Glomerular visceral epithelial cell (primary cell): Measurements from ENCODE around the gene CAMTA1.
A peak's percentile ranks its signal among the peaks of the same experiment; 100 is the strongest.

Source experiments
- DNase-seq: peaks from one replicate; pipeline ENCODE4 v3.0.0-alpha.2; 2016; ENCODE audit errors: extremely low spot score

CAMTA1 gene

GRCh38 chr1:7531562-7532340, 746.5 kb downstream of the CAMTA1 start:
- DNase-seq: no peak

GRCh38 chr1:7533006-7533405, 747.8 kb downstream of the CAMTA1 start:
- no peak for DNase-seq

- DNase-seq: no peak
These were observed 749.0 kb downstream of the CAMTA1 start for GRCh38 chr1:7534061-7534825.

- no peak for DNase-seq
These were observed 749.8 kb downstream of the CAMTA1 start for GRCh38 chr1:7535016-7535415.

DNA sequence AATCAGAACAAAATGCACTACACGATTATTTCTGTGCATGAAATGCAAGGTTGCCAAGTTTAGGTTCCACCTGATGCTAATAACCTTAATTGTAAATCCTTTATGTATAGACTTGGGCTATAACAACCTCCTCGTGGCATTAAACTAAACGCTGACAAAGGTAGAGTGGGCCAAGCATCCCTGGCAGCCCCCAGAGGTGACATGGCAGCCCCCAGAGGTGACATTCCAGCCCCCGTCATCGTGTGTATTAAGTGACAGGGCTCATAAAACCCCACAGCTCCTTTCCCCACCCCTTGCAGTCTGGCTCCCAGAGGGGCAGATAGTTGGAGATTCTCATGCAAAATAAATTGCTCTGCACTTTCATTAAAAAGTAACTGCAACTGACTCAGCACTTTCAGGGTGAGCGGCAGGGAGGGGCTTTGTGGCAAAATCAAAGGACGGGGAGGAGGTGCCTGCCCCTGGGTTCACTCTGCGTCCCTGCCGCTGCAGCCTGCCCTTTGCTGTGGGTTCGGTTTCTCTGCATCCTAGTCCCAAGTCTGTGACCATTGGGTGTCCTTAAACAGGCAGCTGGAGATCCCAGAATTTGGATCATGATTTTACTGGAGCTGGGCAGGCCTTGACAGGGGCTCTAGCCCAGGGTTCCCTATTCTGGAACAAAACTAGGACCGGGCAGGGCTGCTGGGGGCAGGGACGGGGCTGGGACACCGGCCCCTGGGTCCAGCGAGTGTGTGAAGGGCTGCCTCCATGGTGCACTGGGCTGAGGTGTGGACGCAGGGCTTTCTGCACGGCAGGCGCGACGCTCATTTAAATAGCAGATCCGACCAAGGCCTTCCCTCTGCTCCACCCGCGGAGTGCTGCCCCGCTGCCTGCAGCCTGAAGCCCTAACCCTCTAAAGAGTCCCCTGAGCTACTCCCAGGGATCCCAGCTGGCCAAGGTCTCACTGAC, 751.0 kb downstream of the CAMTA1 start:
- DNase-seq: no peak

GRCh38 chr1:7536891-7537591, 751.8 kb downstream of the CAMTA1 start:
- DNase-seq: no peak

DNA sequence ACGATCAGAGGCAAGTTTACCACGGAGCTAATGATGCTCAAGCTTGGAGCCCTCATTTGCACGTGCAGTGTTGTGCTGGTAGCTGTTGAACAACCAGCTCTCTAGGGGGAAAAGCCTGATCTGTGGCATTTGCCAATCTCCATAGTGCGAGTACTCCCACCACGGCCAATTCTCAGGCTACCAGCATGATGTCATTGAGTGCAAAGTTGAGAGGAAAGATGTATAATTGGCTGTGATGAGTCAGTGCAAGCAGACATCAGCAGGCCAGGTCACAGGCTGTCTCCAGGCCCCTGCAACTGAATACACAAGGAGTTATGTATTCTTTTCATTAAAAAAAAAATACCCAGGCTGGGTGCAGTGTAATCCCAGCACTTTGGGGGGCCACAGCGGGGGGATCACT, 752.8 kb downstream of the CAMTA1 start:
- no peak for DNase-seq

DNA sequence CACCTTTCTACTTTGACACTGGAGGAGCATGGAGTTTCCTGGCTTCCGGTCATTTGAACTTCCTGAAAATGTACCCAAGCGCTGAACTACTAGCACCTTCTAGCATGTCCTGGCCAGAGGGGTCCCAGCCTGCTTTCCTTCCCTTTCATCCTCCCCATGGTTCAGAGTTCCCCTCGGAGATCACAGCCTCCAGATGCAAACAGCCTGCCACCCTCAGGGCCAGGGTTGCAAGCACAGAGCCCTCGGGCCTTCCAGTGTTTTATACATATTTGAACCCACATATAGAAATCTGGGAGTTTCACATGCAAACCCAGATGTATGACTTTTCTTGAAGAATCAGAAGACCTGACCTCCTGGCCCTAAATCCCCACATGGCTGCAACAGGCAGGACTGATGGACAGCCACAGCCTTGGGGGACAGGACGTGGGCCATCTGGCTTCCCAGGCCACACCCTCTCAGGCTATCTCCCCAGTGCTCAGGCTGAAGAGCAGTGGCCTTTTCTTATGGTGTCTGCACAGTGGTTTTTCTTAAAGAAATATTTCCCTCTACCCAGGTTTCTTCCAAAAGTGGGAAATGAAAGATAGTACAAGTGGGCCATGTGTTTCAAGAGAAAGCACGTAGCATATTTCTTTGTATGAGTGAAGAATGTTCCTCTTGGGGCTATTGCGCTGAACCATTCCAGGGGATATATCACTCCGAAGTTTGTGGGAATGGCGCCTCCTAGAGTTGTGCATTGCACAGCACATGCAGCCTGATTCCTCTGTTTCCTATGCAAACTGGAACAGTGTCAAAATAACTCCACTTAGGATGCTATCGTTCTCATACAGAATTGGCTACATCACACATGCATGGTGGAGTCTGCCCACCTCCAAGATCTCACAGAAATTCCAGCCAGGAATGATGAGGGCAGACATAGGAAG, 753.9 kb downstream of the CAMTA1 start:
- no peak for DNase-seq

- DNase-seq: peak; percentile 55
These were observed 754.5 kb downstream of the CAMTA1 start for GRCh38 chr1:7539769-7540175.

DNA sequence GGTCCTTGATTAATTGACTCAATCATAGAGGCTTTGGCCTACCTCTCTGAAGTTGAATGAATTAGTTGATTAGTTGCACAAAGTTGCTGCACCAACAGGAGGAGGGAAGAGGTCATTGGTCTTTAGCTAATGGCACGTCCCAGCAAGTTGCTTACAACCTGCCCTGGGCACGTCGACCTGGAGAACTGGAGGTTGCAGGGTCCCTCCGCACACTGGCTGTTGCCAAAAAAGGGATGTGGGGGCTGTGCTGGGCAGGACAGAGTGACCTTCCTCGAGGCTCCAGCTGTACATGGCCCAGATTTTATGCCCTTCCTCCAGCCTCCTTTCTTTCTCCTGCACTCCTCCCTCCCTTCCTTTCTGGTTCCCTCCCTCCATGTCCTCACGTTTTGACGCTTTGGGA, 755.6 kb downstream of the CAMTA1 start:
- no peak for DNase-seq

DNA sequence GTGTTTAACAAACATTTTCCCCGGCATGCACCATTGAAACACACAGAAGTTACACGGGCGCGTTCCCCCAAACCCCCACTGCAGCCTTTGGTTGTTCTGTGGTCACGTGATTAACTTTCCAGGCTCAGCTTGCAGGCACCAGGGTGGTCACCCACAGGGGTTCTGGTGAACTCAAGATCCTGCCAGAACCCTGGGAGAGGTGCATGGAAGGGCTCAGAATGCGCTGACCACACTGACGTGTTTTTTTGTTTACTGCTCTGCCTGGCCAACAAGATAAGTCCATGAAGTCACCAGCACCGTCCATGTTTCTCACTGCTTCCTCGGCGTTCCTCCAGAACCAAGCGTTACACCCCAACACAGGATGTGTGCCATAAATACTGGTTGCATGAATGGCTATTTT, 756.4 kb downstream of the CAMTA1 start:
- no peak for DNase-seq

DNA sequence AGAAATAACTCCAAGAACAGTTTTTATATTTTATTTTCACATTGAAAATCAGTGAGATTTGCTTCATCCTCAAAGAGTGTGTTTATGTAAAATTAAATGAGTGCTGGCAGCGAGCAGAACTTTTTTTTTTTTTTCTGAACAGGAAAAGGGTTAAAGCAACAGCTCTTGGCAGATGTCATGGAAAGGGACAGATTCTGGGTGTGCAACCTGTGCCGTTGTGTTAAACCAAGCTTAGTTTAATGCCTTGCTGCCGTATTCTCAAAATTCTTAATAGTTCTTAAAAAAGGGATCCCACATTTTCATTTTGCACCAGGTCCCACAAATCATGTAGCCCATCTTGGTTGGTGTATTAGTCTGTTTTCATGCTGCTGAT, 758.5 kb downstream of the CAMTA1 start:
- DNase-seq: no peak

- peak; percentile 94 for DNase-seq
These were observed 764.3 kb downstream of the CAMTA1 start for GRCh38 chr1:7549277-7550161.

DNA sequence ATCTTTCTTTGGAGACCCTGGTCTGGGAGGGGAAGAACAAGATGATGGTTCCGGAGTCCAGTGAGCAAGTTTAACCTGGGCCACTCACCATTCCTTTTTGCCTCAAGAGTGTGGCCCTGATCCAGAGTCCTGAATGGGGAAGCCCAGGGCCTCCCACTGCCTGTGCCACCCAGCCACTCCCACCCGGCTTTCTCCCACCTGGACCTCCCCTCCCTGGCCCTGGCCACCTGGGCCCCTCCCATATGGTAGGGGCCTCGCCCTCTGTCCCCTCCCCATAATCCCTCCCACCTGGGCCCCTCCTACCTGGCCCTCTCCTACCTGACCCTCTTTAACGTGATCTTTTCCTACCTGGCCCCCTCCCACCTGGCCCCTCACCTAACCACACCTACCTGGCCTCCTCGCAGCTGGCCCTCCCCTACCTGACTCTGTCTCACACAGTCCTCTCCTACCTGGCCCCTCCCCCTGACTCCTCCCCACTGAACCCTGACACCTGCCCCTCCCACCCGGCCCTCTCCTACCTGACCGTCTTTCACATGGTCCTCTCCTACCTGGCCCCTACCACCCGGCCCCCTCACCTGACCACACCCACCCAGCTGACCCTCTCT, 765.1 kb downstream of the CAMTA1 start:
- DNase-seq: no peak

GRCh38 chr1:7550981-7551380, 765.7 kb downstream of the CAMTA1 start:
- no peak for DNase-seq

- DNase-seq: no peak
These were observed 766.2 kb downstream of the CAMTA1 start for GRCh38 chr1:7551442-7551841.

DNA sequence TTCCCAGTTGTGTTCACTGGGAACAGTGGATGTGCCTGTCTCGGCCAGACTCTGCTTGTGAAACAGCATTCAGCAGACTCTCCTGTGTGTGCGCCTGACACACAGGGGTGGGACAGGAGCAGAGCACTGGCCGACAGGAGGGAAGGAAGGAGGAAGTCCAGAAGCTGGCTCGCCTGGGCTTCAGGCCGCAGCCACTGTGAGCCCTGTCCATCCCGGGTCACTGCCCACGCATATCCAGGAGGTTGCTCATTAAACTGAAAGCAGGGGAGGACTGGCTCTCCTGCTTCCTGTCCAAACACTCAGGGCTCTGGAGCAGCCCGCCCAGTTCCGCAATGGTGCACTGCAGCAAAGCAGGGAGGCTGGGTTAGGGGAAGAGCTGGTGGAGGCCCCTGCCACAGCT, 767.1 kb downstream of the CAMTA1 start:
- peak; percentile 89 for DNase-seq

- DNase-seq: no peak
These were observed 767.9 kb downstream of the CAMTA1 start for GRCh38 chr1:7553042-7553690.
